Measurements from ENCODE around the gene SMYD2.

The SMYD2 gene, protein sequence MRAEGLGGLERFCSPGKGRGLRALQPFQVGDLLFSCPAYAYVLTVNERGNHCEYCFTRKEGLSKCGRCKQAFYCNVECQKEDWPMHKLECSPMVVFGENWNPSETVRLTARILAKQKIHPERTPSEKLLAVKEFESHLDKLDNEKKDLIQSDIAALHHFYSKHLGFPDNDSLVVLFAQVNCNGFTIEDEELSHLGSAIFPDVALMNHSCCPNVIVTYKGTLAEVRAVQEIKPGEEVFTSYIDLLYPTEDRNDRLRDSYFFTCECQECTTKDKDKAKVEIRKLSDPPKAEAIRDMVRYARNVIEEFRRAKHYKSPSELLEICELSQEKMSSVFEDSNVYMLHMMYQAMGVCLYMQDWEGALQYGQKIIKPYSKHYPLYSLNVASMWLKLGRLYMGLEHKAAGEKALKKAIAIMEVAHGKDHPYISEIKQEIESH

DNA sequence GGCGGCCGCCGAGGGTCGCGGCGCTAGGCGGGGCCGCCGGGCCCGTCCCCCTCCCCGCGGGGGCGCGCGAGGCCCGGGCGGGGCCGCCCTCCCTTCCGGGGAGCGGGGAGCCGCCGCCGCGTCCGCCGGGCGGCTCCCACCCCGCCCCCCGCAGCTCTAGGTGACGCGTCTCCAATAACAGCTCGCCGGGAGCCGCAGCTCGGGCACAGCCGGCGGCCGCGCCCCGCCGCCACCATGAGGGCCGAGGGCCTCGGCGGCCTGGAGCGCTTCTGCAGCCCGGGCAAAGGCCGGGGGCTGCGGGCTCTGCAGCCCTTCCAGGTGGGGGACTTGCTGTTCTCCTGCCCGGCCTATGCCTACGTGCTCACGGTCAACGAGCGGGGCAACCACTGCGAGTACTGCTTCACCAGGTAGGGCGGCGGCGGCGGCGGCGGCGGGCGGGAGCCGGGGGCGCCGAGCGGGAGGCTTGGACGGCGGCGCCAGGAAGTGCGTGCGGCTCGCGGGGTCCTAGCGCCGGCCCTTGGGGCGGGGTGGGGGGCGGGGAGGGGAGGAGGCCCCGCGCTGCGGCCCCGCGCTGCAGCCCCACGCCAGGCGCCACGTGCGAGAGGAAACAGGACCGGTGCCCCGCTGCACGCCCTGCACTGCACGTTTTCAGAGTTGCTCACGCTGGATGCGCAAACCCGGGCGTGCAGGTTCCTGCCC, at the start of gene SMYD2:
TSS of gene SMYD2 (plus strand) at position 139 of the 699 bp plus-strand sequence. CDS start at position 235, 96 bp downstream.
- DNase-seq = peak; percentile 76

DNA sequence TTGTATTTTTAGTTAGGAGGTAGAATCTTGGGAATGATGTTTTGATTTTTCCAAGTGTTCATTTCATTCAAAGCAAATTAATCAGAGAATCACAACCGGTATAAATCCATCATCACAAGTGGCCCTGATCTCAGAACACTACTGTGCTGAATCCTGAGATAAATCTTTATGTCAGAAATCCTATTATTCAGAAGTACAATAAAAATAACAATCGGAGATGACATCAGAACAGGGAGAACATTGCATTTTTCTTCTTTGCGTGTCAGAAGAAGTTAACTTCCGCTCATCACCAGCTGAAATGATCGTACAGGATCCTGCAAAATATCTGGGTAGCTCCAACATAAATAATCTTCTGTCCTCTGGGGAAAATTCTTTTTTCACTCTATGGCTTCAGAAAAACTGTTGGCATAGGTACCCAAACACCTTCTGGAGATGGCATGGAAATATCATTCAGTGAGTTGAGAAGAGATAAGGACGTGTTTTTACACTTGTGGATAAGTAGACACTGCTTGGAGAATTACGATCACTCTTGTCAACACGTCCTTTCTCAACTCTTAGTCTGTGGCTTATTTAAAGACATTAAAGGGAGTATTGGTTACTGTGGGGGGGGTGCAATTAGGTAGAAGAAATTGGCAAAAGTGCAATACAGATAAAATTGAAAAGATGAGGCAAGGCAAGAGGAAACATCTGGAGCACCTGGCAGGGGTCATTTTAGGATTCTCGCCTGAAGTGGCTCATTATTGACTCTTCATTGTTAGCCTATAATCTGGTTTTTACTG, 46.9 kb upstream of the SMYD2 start:
- DNase-seq = no peak

DNA sequence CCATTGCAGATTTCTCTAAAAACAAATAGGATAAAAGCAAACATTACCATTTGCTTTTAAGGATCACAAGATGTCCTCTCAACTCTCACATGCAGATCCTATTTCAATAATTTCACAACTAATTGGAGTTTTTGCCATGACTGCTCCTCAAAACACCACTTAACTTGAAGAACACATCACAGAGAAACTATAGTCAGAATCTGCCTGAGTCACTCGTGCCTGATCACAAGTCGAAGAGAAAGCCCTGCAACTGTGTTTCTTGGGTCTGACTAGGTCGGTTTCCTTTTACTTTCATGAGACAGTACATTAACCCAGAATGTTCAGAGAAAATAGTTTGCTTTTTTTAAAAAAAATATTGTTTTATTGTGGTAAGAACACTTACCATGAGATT, 46.3 kb upstream of the SMYD2 start:
- DNase-seq = no peak

DNA sequence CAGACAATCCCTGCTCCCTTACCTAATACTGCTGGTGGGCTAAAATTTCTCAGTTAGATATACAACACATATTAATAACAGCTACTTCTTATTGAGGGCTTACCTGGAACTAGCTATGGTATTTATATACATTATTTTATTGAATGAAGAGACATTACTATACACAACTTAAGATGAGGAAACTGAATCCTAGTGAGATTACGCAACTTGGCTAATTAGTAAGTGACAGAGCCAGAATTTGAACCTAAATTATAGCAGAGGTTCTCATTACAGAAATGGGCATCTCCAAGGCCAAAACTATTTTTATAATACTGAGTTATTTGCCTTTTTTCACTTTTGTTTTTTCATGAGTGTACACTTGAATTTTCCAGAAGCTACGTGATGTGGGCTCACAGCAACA, 44.5 kb upstream of the SMYD2 start:
- DNase-seq = no peak

DNA sequence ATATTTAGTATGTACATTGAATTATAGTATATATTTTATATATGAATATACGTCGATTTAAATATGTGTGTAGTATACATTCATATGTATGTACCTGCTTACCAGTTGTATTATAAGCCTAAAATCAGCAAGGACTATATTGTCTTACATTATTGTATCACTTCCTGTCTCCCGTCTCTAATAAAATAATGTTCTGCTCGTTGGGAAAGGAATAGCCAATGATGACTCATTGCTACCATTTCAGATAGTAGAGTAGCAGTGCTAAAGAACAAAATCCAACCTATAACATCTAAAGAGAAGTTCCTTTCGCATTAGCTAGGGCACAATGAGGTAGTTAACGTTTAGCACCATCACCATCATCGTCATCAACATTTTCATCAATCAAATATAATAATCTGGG, 39.9 kb upstream of the SMYD2 start:
- no peak for DNase-seq

DNA sequence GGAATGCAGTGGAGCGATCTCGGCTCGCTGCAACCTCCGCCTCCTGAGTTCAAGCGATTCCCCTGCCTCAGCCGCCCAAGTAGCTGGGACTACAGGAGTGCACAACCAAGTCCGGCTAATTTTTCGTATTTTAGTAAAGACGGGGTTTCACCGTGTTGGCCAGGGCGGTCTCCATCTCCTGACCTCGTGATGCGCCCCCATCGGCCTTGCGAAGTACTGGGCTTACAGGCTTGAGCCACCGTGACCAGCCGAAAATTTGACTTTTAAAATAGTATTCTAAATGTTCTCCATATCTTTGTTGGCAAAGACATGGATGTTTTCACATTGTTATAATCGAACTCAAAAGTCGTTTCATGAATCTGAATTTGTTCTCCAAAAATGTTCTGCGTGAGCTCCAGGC, 36.7 kb upstream of the SMYD2 start:
- no peak for DNase-seq

DNA sequence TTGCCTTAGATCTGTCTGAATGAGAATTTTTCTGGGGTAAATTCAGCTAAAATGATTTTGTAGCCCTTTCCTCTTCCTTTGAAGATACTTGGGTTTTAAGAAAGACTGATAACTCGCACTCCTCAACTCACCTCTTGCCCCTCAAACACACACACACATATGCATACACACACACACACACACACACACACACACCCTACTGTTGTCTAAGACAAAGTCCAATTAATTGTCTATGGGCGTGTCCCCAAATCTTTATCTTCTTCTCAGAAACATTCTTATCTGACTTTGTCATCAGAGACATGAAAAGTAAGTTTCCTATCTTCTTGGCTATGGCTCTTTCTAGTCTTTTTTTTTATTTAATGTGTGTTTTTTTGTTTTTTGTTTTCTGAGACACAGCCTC, 36.1 kb upstream of the SMYD2 start:
- no peak for DNase-seq

DNA sequence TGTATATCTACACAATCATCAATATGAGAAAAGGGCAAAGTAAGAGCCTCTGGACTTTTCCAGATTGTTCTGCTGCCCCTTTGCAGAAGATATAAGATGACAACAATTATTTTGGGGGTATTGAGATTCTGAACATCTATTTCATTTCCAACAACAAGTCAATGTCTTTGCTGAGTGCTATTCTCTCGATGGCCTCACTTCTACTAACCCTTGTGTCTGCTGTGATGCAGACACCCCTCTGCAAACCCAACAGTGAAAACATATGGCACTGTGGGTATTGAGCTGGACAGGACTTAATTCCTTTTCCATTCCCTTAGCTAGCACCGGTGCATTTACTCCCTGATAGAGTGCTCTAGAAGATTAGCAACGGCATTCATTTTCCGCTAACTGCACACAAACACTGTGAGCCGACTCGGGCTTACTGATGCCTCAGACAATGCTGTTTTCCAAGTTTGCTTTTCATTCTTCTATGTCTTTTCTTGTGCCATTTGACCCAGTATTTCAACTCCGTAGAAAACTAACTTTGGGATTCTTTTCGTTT, 33.4 kb upstream of the SMYD2 start:
- no peak for DNase-seq

DNA sequence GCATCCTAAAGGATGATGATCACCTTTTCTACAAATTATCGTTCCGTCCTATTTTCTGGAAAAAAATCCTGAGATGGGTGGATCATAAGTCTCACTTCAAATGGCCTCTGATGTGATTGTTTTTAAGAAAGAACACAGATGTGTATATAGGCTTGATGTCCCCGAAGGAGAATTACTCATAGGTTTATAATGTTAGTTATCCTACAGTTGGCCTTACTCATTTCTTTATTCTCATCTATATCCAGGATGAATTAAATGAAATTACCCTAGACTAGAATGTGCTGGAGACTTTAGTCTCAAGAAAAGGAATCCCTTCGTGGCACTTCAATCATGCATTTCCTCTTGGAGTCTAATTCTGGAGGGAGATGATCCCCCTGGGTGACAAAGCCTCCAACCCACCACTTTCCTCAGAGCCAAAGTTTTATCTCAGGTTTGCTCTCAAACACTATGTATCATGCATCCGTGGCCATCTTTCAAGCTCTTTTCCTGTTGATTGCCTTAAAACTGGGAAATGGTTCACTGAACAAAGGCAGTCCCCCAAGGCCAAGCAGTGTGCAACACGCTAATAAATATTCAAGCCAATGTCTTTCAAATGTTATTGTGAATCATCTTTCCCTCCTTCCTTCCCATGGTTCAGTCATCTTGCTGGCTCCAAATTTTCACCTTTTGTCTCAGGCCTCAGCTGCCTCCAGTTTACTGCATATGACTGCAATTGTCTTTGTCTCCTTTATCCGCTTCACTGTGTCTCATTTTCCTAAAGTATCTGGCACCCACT, 32.5 kb upstream of the SMYD2 start:
- DNase-seq = no peak

DNA sequence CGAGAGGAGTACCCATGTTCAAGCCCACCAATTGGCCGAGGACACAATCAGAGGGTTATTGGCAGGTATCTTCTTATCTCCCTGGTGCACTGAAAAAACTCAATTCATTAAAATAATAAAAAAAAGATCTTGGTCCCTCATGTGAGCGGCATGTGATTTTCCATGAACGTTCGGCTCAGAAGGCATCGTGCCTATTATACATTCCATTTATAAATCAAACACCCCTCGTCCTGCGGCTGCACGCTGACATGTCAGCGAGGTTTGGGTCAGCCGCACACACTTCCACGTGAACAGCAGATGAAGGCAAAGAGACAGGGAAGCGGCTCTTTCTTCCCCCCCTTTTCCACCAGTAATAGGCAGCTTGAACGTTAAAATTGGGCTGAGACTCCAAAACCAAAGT, 31.3 kb upstream of the SMYD2 start:
- no peak for DNase-seq

DNA sequence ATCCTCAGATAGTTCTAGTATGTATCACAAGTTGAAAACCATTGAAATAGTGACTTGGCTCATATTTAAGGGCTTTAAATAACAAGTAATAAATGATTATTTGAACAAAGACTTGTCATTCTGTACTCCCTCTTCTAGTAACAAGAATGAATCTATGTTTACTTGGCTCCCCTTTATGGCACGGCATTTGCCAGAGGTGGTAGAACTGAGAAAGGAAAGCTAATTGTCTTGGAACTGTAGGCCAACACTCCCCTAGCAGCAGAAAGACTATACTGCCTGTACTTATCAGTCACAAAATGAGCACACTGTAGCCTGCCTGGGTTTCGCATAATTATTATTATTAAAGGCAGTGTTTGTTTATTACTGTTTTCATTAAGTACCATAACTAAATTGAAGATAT, 29.6 kb upstream of the SMYD2 start:
- DNase-seq = no peak

DNA sequence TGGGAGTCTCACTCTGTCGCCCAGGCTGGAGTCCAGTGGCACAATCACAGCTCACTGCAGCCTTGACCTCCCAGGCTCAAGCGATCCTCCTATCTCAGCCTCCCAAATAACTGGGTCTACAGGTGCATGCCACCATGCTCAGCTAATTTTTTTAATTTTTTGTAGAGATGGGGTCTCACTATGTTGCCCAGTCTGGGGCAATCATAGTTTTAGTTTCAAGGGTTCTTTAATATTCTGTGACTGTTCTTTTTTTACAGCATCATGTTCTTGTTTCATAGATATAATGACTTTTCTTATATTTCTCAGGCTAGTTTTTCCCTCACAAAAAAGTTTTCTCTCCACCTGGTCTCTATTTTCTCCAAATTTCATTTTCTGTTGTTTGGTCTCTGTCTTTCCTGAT, 25.4 kb upstream of the SMYD2 start:
- no peak for DNase-seq

DNA sequence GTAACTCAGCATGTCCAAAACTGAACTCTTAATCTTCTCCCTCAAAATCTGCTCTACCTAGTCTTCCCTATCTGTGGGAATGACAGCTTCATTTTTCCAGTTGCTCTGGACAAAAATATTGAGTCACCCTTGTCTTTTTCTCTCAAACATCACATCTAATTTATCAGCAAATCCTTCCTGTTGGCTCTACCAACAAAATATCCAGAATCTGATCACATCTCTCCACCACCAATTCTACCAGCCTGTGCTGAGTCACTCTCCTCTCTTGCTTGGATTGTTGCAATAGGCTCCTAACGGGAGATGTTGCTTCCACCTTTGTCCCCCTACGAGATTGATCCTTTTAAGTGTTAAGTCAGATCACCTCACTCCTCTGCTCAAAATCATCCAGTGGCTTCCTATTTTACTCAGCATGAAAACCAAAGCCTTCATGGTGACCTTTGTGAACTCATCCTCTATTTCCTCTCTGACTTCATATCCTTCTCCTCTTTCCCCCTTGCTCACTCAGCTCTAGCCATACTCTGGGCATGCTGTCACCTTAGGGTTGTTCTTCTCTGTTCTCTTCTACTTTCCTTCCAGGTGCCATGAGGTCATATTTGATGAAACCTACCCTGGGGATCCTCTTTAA, 21.5 kb upstream of the SMYD2 start:
- peak; percentile 12 for DNase-seq

DNA sequence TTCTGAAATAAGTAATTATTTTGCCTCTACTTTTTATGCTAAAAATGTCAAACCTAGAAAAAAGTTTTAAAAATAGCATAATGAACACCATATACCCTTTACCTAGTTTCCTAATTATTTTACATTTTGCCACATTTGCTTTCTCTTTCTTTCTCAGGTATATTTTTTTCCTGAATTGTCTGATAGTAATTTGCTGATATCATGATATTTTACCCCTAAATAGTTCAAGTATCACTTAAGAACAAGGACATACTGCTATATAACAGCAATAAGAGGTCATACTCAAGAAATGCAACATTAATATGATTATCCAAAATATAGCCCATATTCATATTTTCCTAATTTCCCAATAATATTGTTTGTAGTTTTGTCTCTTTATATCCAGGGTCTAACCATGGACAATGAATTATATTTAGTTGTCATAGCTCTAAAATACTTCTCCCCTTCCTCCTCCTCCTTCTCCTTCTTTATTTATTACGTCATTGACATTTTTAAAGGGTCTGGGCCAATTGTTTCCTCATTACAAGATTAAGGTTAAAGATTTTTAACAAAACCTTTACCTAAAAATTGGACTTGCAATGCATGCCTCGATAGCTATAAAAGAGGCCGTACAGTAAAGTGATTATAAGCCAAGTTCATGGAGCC, 20.3 kb upstream of the SMYD2 start:
- no peak for DNase-seq

DNA sequence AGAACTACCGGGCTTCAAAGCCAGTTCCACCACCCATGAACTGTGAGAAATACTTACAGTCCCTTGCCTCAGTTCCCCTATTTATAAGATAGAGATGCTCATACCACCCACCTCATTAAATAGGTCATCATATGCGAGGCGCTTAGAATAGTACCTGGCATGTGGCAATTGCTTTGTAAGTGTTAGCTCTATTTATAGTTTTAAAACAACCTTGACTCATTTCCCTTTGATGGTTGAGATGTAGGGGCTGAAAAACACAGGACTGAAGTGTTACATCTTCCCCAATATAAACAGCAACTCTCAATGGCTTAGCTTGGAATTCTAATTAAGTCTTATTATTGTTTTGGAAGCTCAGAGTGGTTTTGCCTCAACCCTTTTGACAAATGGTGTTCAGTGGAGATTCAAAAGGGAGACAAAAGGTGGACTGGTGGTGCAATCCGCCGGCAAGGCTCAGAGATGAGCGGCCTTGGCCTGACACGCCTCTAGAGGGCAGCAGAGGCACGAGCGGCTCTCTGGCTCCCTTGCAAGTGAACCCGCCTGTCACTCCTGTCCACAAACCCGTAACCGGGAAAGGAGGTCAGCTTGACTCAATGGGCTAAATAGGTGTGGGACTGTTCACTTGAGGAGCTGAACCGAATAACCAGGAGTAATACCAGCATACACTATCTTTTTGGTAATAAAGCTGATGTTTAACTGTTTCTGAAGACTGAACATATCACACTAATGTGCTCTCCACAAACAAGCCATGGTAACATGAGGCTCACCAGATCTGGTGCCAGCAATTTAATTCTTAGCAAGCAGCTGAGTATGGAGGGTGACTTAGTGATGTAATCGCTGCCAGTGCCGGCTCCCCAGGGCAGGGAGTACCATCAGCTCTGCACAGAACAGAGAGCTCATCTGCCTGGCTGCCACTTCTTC, 19.5 kb upstream of the SMYD2 start:
- peak; percentile 89 for DNase-seq

DNA sequence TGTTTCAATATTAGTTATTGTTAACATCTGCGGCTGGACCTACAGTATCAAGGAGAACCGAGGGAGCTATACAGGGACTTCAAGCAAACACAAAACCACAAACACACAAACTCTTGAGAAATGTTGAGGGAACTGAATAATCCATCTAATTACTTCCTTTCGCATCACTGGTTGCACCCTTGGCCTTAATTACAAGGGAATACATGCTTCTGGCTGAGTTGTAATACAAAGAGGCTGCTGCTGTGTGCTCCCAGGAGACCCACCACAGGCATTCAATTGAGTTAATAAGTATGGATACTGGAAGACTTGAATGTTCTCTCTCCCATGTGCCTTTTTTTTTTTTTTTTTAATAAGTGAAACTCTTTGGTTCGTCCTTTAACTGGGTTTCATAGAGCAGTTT, 16.8 kb upstream of the SMYD2 start:
- DNase-seq = no peak

DNA sequence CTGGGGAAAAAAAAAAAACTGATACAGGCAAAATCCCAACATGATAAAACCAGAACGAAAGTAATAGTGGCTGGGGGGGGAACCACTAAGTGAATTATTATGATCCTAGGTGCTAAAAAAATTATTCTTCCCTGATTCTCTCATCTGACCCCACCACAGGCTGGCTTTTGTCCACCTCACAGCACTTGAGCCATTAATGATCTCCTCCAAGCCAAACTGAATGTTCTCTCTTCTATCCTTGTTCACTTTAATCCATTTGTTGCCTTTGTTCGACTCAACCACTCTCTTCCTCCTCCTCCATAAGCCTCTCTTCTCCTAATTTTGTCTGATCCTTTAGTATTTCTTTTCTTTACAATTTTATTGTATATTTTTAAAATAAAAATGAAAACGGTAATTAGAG, 16.0 kb upstream of the SMYD2 start:
- DNase-seq = no peak

DNA sequence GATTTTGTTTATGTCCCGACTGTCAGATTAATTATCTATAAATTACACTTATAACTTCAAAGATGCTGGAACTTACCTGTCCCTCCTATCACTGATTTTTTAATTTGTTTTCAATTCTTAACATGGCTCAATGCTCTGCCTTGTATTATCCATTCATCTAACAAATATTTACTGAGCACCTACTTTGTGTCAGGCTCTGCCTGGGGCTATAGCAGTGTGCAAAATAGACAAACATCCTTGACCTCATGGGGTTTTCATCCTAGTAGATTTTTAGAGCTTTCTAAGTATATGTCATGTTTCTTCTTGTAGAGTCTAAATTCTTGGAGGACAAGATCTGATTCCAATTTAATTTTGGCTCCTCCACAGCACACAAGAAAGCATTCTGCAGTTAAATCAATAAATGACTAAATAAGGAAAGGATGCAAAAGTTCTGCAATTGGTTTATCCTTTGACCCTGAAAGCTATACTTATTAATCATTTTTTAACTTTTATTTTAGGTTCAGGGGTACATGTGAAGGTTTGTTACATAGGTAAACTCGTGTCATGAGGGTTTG, 10.8 kb upstream of the SMYD2 start:
- DNase-seq = no peak

DNA sequence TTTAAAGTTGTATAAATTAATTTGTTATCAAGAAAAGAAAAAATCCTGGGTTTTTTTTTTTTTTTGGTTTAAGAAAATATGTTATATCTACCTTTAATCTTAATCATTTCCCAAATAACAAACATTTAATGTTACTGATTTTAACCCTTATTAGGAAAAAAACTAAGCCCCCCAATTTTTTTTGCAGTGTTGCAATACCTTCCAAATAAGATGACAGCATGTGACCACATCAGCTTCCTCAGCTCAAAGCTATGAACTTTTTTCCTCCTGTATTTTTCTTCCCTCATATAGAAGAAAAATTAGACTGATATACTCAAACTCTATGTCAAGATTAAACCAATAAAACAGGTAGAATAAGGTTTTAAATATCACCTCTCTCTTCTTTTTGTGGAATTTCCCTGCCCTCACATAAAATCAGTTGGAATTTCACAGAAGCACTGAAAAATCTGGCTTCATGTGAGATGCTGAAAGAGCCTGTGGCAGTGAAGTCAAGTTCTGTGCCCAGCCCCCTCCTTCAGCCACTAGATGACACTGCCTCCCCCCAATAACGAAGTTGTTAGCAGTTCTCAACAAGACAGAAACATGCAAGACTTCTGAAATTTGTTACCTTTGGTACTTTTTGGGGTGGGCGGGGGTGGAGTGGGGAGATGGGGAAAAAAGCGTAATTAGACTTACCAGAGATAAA, 9.6 kb upstream of the SMYD2 start:
- no peak for DNase-seq

Data from activated CD4-positive, alpha-beta T cell treated with anti-CD3 and anti-CD28 coated beads for 48 hours (primary cell).